ENCODE measurements around the gene KSR2. TPM values are rescaled to one million over a fixed set of nuclear protein-coding genes. Genes with fewer than 3 reads are reported as not detected.

KSR2 gene
- total RNA-seq, 1 donor: under 0.01 TPM

GRCh38 chr12:117476341-117476740, 492.4 kb downstream of the KSR2 start:
- Histone ChIP-seq H3K79me2 (ENCODE audit: insufficient read depth, low read length) (no peaks in the 10 kb centered on the region), H2AFZ (ENCODE audit: low read length) (no peak overlapping the region), H3K4me3 (ENCODE audit: insufficient read depth, low read length) (no peak overlapping the region), H3K27ac (ENCODE audit: low read depth, low read length) (no peak overlapping the region), H3K4me1 (ENCODE audit: insufficient read depth, low read length) (no peaks in the 10 kb centered on the region), H3K9me3 (ENCODE audit: low read depth, low read length) (no peaks in the 10 kb centered on the region), H3K27me3 (ENCODE audit: insufficient read depth, low read length) (no peaks in the 10 kb centered on the region), H3K4me2 (ENCODE audit: insufficient read depth, low read length) (no peak overlapping the region), H4K20me1 (ENCODE audit: insufficient read depth, low read length) (no peaks in the 10 kb centered on the region), H3K36me3 (ENCODE audit: insufficient read depth, low read length) (no peaks in the 10 kb centered on the region)
- no peak for TF ChIP-seq CTCF (IDR thresholded peaks at IDR 0.05; ENCODE audit: extremely low read depth, low read depth, low read length)
- peak; percentile 62 for DNase-seq (ENCODE audit: insufficient read length, low spot score, missing footprints)

GRCh38 chr12:117473856-117474255, 494.9 kb downstream of the KSR2 start:
- Histone ChIP-seq H3K9me3 (ENCODE audit: low read depth, low read length) (no peaks in the 10 kb centered on the region), H3K4me1 (ENCODE audit: insufficient read depth, low read length) (no peaks in the 10 kb centered on the region), H3K79me2 (ENCODE audit: insufficient read depth, low read length) (no peaks in the 10 kb centered on the region), H4K20me1 (ENCODE audit: insufficient read depth, low read length) (no peaks in the 10 kb centered on the region), H2AFZ (ENCODE audit: low read length) (no peak overlapping the region), H3K4me3 (ENCODE audit: insufficient read depth, low read length) (no peak overlapping the region), H3K36me3 (ENCODE audit: insufficient read depth, low read length) (no peaks in the 10 kb centered on the region), H3K4me2 (ENCODE audit: insufficient read depth, low read length) (no peak overlapping the region), H3K27me3 (ENCODE audit: insufficient read depth, low read length) (no peaks in the 10 kb centered on the region), H3K27ac (ENCODE audit: low read depth, low read length) (no peak overlapping the region)
- DNase-seq (ENCODE audit: insufficient read length, low spot score, missing footprints): no peak
- no peak for TF ChIP-seq CTCF (IDR thresholded peaks at IDR 0.05; ENCODE audit: extremely low read depth, low read depth, low read length)

DNA sequence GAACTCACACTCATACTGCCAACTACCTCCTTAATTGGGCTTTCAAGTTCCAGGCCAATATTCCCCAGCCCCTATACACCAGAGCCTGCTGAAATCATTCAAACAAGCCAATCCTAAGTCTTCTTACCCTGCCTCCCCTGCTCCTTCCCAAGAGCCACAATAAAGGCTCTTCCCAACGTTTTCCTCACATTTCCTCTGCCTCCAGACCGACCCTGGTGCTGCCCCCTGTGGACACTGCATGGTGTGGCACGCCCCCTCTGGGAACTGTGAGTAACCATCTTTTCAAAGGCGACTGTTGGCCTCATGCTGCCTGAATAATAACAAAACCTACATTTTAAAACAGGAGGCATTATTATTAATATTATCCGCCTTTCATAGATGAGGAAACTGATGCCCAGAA, 495.8 kb downstream of the KSR2 start:
- no peak overlapping the region for H3K4me2 ChIP-seq (ENCODE audit: insufficient read depth, low read length)
- no peak for DNase-seq (ENCODE audit: insufficient read length, low spot score, missing footprints)
- H3K27ac ChIP-seq (ENCODE audit: low read depth, low read length): no peak overlapping the region
- H3K79me2 ChIP-seq (ENCODE audit: insufficient read depth, low read length): no peaks in the 10 kb centered on the region
- H2AFZ ChIP-seq (ENCODE audit: low read length): no peak overlapping the region
- no peak overlapping the region for H3K4me3 ChIP-seq (ENCODE audit: insufficient read depth, low read length)
- no peaks in the 10 kb centered on the region for H4K20me1 ChIP-seq (ENCODE audit: insufficient read depth, low read length)
- no peaks in the 10 kb centered on the region for H3K27me3 ChIP-seq (ENCODE audit: insufficient read depth, low read length)
- H3K9me3 ChIP-seq (ENCODE audit: low read depth, low read length): no peaks in the 10 kb centered on the region
- no peaks in the 10 kb centered on the region for H3K4me1 ChIP-seq (ENCODE audit: insufficient read depth, low read length)
- peak; percentile 38 for TF ChIP-seq CTCF (IDR thresholded peaks at IDR 0.05; ENCODE audit: extremely low read depth, low read depth, low read length)
- H3K36me3 ChIP-seq (ENCODE audit: insufficient read depth, low read length): no peaks in the 10 kb centered on the region

DNA sequence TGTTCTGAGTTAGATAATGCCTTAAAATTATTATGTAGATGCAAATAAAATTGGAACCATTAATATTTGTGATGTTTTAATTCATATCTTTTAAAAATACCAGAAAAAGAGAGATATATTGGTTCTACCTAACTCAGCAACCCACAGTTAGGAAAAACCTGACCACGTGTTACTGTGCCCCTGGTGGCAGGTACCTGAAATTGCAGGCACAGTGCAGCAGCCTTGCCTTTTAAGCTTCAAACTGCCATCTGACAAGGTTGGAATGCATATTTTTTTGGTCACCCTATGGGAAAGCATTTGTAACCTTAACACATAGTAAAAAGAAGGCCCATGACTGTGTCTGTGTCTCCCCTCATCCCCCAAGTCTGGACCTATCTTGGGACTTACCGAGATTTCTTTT, 498.0 kb downstream of the KSR2 start:
- DNase-seq (ENCODE audit: insufficient read length, low spot score, missing footprints): no peak
- H3K4me2 ChIP-seq (ENCODE audit: insufficient read depth, low read length): no peak overlapping the region
- no peaks in the 10 kb centered on the region for H3K36me3 ChIP-seq (ENCODE audit: insufficient read depth, low read length)
- H2AFZ ChIP-seq (ENCODE audit: low read length): no peak overlapping the region
- TF ChIP-seq CTCF (IDR thresholded peaks at IDR 0.05; ENCODE audit: extremely low read depth, low read depth, low read length): peak; percentile 17
- H3K27me3 ChIP-seq (ENCODE audit: insufficient read depth, low read length): no peaks in the 10 kb centered on the region
- H3K79me2 ChIP-seq (ENCODE audit: insufficient read depth, low read length): no peaks in the 10 kb centered on the region
- H3K27ac ChIP-seq (ENCODE audit: low read depth, low read length): no peak overlapping the region
- H4K20me1 ChIP-seq (ENCODE audit: insufficient read depth, low read length): no peaks in the 10 kb centered on the region
- H3K4me1 ChIP-seq (ENCODE audit: insufficient read depth, low read length): no peaks in the 10 kb centered on the region
- H3K9me3 ChIP-seq (ENCODE audit: low read depth, low read length): no peaks in the 10 kb centered on the region
- no peak overlapping the region for H3K4me3 ChIP-seq (ENCODE audit: insufficient read depth, low read length)

Data from osteoblast (primary cell).